Measurements from ENCODE around the gene ZFAND6.

The ZFAND6 gene

DNA sequence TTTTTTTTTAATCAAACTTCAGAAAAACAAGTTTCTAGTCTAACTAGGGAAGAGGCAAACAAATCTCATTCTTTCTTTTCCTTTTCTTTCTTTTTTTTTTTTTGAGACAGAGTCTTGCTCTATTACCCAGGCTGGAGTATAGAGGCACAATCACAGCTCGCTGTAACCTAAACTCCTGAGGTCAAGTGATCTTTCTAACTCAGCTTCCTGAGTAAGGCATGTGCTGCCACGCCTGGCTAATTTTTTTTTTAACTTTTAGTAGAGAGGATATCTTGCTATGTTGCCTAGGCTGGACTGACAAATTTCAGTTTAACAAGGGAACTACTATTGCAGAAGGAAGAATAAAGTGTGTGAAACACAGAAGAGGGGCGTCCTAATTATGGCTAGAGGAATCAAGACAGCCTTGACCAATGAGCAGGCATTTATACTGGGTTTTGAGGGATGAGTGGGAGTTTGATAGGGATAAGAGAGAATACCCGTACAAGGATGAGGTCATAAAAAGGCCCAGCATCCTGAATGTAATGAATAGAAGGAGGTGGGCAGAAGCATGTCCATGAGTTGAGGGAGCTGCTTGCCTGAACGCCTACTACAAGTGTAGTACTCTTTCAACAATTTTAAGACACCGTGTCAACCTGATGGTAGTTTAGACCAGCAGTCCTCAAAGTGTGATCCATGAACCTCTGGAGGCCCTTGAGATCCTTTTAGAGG lies 6.7 kb upstream of the ZFAND6 start:
- Histone ChIP-seq H2BK15ac (replicated peaks; ENCODE audit: low read depth) (no peak overlapping the region), H3K79me1 (ENCODE audit: low read length) (no peaks in the 10 kb centered on the region), H3K4me3 (ENCODE audit: low read length) (no peak overlapping the region), H4K5ac (ENCODE audit: low read length) (no peak overlapping the region), H3K27me3 (ENCODE audit: insufficient read depth, low read length, poor library complexity) (no peaks in the 10 kb centered on the region), H3K9ac (ENCODE audit: low read length) (no peak overlapping the region), H3K4me1 (ENCODE audit: control insufficient read depth, low read depth, low read length) (no peaks in the 10 kb centered on the region), H4K8ac (ENCODE audit: low read depth, low read length) (no peak overlapping the region), H3K23ac (ENCODE audit: low read length) (no peak overlapping the region), H3K56ac (ENCODE audit: low read length) (no peak overlapping the region), H2BK120ac (ENCODE audit: low read depth, low read length) (no peak overlapping the region), H3K79me2 (ENCODE audit: control insufficient read depth, insufficient read depth, low read length) (no peaks in the 10 kb centered on the region), H2BK5ac (ENCODE audit: low read length) (no peak overlapping the region), H3K36me3 (ENCODE audit: control insufficient read depth, insufficient read depth, low read length) (no peaks in the 10 kb centered on the region), H2AK5ac (ENCODE audit: low read length) (no peak overlapping the region), H3K18ac (ENCODE audit: low read length) (no peak overlapping the region), H3K4ac (ENCODE audit: low read depth, low read length) (no peak overlapping the region), H3K27ac (ENCODE audit: low read depth, low read length) (no peak overlapping the region), H3K4me2 (ENCODE audit: low read length) (no peak overlapping the region)
- no peak for DNase-seq
- WGBS (ENCODE audit: extremely low coverage, insufficient coverage, low lambda C conversion rate): no CpG with 5 or more reads among the region's 6 CpGs

DNA sequence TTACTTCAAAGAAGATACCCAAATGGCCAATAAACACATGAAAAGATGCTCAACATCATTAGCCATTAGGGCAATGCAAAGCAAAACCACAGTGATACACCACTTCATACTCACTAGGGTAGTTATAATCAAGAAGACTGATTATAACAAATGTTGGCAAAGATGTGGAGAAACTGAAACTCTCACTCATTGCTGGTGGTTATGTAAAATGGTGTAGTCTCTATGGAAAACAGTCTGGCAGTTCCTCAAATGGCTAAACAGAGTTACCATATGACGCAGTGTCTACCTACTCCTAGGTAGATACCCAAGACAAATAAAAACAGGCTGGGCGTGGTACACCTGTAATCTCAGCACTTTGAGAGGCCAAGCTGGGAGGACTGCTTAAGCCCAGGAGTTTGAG lies 3.5 kb upstream of the ZFAND6 start:
- H2BK120ac ChIP-seq (ENCODE audit: low read depth, low read length): no peak overlapping the region
- no peak overlapping the region for H3K4me2 ChIP-seq (ENCODE audit: low read length)
- no peak for DNase-seq
- no peak overlapping the region for H3K23ac ChIP-seq (ENCODE audit: low read length)
- H3K36me3 ChIP-seq (ENCODE audit: control insufficient read depth, insufficient read depth, low read length): no peaks in the 10 kb centered on the region
- no peak overlapping the region for H4K8ac ChIP-seq (ENCODE audit: low read depth, low read length)
- H4K5ac ChIP-seq (ENCODE audit: low read length): no peak overlapping the region
- no CpG with 5 or more reads among the region's 2 CpGs for WGBS (ENCODE audit: extremely low coverage, insufficient coverage, low lambda C conversion rate)
- no peak overlapping the region for H2BK15ac ChIP-seq (replicated peaks; ENCODE audit: low read depth)
- H3K27me3 ChIP-seq (ENCODE audit: insufficient read depth, low read length, poor library complexity): peaks cover 3% of the 10 kb centered on the region
- no peak overlapping the region for H3K9ac ChIP-seq (ENCODE audit: low read length)
- H2BK5ac ChIP-seq (ENCODE audit: low read length): no peak overlapping the region
- no peak overlapping the region for H3K18ac ChIP-seq (ENCODE audit: low read length)
- H3K79me1 ChIP-seq (ENCODE audit: low read length): no peaks in the 10 kb centered on the region
- no peak overlapping the region for H3K27ac ChIP-seq (ENCODE audit: low read depth, low read length)
- peaks cover 3% of the 10 kb centered on the region for H3K4me1 ChIP-seq (ENCODE audit: control insufficient read depth, low read depth, low read length)
- H2AK5ac ChIP-seq (ENCODE audit: low read length): no peak overlapping the region
- H3K4me3 ChIP-seq (ENCODE audit: low read length): no peak overlapping the region
- no peak overlapping the region for H3K4ac ChIP-seq (ENCODE audit: low read depth, low read length)
- no peak overlapping the region for H3K56ac ChIP-seq (ENCODE audit: low read length)
- H3K79me2 ChIP-seq (ENCODE audit: control insufficient read depth, insufficient read depth, low read length): peaks cover under 1% of the 10 kb centered on the region

DNA sequence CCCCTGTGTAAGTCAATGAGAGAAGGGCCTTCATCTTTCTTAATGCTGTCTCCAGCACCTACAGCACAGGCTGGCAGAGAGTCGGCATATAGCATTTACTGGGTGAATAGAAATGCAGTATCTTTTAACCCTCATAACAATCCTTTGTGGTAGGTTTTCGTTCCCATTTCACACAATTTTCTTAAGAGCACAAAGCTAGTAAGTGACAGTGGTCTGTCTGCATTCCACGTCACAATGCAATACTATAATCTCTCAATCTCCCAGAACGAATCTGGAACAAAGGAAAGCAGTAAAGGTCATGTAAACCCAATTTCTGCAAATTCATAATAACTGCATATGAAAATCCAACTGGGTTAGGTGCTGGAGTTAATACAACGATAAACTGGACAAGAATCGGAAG lies 1.4 kb upstream of the ZFAND6 start:
- Histone ChIP-seq H3K27me3 (ENCODE audit: insufficient read depth, low read length, poor library complexity) (peaks cover 3% of the 10 kb centered on the region), H4K8ac (ENCODE audit: low read depth, low read length) (no peak overlapping the region), H2BK15ac (replicated peaks; ENCODE audit: low read depth) (no peak overlapping the region), H2AK5ac (ENCODE audit: low read length) (no peak overlapping the region), H3K56ac (ENCODE audit: low read length) (no peak overlapping the region), H2BK120ac (ENCODE audit: low read depth, low read length) (no peak overlapping the region), H3K27ac (ENCODE audit: low read depth, low read length) (no peak overlapping the region), H3K79me2 (ENCODE audit: control insufficient read depth, insufficient read depth, low read length) (peaks cover 16% of the 10 kb centered on the region), H3K23ac (ENCODE audit: low read length) (no peak overlapping the region), H2BK5ac (ENCODE audit: low read length) (no peak overlapping the region), H3K36me3 (ENCODE audit: control insufficient read depth, insufficient read depth, low read length) (no peaks in the 10 kb centered on the region), H3K4me3 (ENCODE audit: low read length) (no peak overlapping the region), H4K5ac (ENCODE audit: low read length) (no peak overlapping the region), H3K4me2 (ENCODE audit: low read length) (no peak overlapping the region), H3K4ac (ENCODE audit: low read depth, low read length) (no peak overlapping the region), H3K79me1 (ENCODE audit: low read length) (no peaks in the 10 kb centered on the region), H3K18ac (ENCODE audit: low read length) (no peak overlapping the region), H3K4me1 (ENCODE audit: control insufficient read depth, low read depth, low read length) (peaks cover 3% of the 10 kb centered on the region), H3K9ac (ENCODE audit: low read length) (no peak overlapping the region)
- DNase-seq: no peak
- WGBS (ENCODE audit: extremely low coverage, insufficient coverage, low lambda C conversion rate): no CpG with 5 or more reads among the region's 6 CpGs

DNA sequence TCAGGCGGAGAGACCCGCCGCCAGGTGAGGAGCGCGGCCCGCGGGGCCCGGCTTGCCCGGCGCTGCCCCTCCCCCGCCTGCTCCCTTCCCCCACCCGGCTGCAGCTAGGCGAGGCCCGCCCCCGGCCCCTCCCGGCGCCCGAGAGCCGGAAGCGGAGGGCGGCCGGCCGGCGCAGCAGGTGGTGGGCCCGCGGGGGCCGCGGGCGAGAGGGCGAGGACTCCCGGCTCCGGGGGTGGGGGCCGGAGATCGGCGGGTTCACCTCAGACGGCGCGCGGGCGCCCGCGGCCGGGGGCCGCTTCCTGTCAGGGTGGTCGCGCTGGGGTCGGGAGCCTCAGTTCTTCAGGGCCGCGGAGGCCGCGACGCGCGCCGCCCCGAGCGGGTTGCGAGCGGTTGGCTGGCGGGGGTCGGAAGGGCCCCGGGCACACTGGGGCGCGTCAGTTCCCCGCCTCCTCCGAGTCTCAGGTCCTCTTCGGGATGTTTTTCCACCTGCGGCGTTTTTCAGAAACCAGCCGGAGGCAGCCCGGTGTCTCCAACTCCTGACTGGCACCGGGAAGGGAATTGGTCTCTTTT lies 395 bp downstream of the ZFAND6 start:
- WGBS (ENCODE audit: extremely low coverage, insufficient coverage, low lambda C conversion rate): no CpG with 5 or more reads among the region's 72 CpGs
- H3K36me3 ChIP-seq (ENCODE audit: control insufficient read depth, insufficient read depth, low read length): no peaks in the 10 kb centered on the region
- H3K27me3 ChIP-seq (ENCODE audit: insufficient read depth, low read length, poor library complexity): peaks cover 3% of the 10 kb centered on the region
- H2BK15ac ChIP-seq (replicated peaks; ENCODE audit: low read depth): no peak overlapping the region
- no peak overlapping the region for H2BK5ac ChIP-seq (ENCODE audit: low read length)
- no peak overlapping the region for H2AK5ac ChIP-seq (ENCODE audit: low read length)
- peaks cover 28% of the 10 kb centered on the region for H3K79me2 ChIP-seq (ENCODE audit: control insufficient read depth, insufficient read depth, low read length)
- no peak overlapping the region for H4K8ac ChIP-seq (ENCODE audit: low read depth, low read length)
- no peak overlapping the region for H4K5ac ChIP-seq (ENCODE audit: low read length)
- peak overlapping the region; percentile 90 for H3K56ac ChIP-seq (ENCODE audit: low read length)
- H3K79me1 ChIP-seq (ENCODE audit: low read length): no peaks in the 10 kb centered on the region
- no peak overlapping the region for H3K23ac ChIP-seq (ENCODE audit: low read length)
- DNase-seq: peak; percentile 87
- H3K18ac ChIP-seq (ENCODE audit: low read length): peak overlapping the region; percentile 85
- H3K9ac ChIP-seq (ENCODE audit: low read length): peak overlapping the region; percentile 82
- H3K4me3 ChIP-seq (ENCODE audit: low read length): peak overlapping the region; percentile 87
- peak overlapping the region; percentile 95 for H3K27ac ChIP-seq (ENCODE audit: low read depth, low read length)
- peak overlapping the region; percentile 67 for H2BK120ac ChIP-seq (ENCODE audit: low read depth, low read length)
- H3K4me2 ChIP-seq (ENCODE audit: low read length): no peak overlapping the region
- peaks cover 3% of the 10 kb centered on the region for H3K4me1 ChIP-seq (ENCODE audit: control insufficient read depth, low read depth, low read length)
- no peak overlapping the region for H3K4ac ChIP-seq (ENCODE audit: low read depth, low read length)

DNA sequence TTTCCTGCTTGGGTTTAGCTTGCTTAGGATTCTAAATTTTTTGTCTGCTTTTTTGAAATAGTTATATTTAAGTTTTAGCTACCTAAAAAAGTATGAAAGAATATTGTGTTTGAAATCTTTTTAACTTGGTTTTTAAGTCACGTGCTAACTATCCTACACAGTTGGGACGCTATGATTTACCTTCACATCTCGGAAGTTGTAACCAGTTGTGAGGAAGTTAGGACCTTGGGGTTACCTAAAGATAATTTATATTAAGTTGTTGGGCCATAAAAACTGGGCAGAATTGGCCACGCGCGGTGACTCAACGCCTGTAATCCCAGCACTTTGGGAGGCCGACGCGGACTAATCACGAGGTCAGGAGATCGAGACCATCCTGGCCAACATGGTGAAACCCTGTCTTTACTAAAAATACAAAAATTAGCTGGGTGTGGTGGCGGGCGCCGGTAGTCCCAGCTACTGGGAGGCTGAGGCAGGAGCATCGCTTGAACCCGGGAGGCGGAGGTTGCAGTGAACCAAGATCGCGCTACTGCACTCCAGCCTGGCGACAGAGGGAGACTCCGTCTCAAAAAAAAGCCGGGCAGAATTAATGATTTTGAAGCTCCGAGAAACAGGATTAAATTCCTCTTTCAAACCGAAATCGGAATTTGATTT lies 1.0 kb downstream of the ZFAND6 start:
- no CpG with 5 or more reads among the region's 26 CpGs for WGBS (ENCODE audit: extremely low coverage, insufficient coverage, low lambda C conversion rate)
- Histone ChIP-seq H3K27me3 (ENCODE audit: insufficient read depth, low read length, poor library complexity) (peaks cover 3% of the 10 kb centered on the region), H3K4me2 (ENCODE audit: low read length) (peak overlapping the region; percentile 42), H3K23ac (ENCODE audit: low read length) (no peak overlapping the region), H3K79me1 (ENCODE audit: low read length) (no peaks in the 10 kb centered on the region), H3K18ac (ENCODE audit: low read length) (peak overlapping the region; percentile 85), H3K4me1 (ENCODE audit: control insufficient read depth, low read depth, low read length) (peaks cover 3% of the 10 kb centered on the region), H2BK15ac (replicated peaks; ENCODE audit: low read depth) (no peak overlapping the region), H2AK5ac (ENCODE audit: low read length) (no peak overlapping the region), H4K5ac (ENCODE audit: low read length) (no peak overlapping the region), H3K9ac (ENCODE audit: low read length) (peak overlapping the region; percentile 82), H3K56ac (ENCODE audit: low read length) (peak overlapping the region; percentile 85), H3K79me2 (ENCODE audit: control insufficient read depth, insufficient read depth, low read length) (peaks cover 32% of the 10 kb centered on the region), H2BK5ac (ENCODE audit: low read length) (no peak overlapping the region), H3K4ac (ENCODE audit: low read depth, low read length) (peak overlapping the region; percentile 68), H3K27ac (ENCODE audit: low read depth, low read length) (peak overlapping the region; percentile 95), H2BK120ac (ENCODE audit: low read depth, low read length) (peak overlapping the region; percentile 67), H3K4me3 (ENCODE audit: low read length) (peak overlapping the region; percentile 87), H3K36me3 (ENCODE audit: control insufficient read depth, insufficient read depth, low read length) (no peaks in the 10 kb centered on the region), H4K8ac (ENCODE audit: low read depth, low read length) (no peak overlapping the region)
- DNase-seq: peak; percentile 45

All from mesendoderm (in vitro differentiated cells).